ENCODE results near the gene SP6. TPM values are rescaled to one million over a fixed set of nuclear protein-coding genes. Genes with fewer than 3 reads are reported as not detected.

Gene SP6
- total RNA-seq, 1 donor from 2014 or later = 4.7 TPM

DNA sequence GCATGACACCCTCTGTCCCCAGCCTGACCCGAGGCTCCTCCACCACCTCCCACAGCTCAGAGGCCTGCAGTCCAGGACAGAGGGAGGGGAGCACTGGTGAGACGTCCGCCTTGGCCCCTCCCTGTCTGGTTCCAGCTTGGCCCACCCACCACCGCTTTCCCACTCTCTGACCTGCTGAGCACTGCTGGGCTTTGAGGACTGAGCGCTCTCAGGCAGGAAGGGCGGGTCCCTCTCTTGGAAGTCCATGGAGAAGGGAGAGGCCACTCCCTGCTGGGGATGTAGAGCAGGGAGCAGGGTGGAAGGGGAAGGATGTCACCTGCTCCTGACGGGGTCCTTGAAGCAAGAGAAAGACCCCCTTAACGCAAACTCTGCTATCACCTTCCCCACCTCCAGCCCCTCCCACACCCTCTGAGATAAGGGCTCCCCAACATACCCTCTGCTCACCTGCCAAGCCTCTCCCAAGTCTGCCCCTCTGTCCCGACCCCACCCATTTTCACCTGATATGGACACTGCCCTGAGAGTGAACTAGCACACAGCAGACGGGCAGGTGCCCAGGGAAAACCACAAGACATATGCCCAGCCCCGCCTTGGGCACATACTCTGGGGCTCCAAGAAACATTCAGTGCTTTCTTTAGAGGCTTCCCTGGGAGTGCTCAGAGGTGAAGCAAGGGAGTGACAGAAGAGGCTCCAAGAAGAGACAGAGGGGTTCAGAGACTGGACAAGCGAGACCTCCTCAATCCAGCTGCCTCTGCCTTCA, 30.8 kb downstream of the SP6 start:
- peaks cover 31% of the 10 kb centered on the region for H3K4me1 ChIP-seq
- intact Hi-C loops (cut with DNase I) = no loop called here
- ATAC-seq (peak; percentile 53 to 66), DNase-seq (peak; percentile 51)
- no peaks in the 10 kb centered on the region for H3K9me3 ChIP-seq
- peak overlapping the region; percentile 62 for H3K27ac ChIP-seq
- H3K36me3 ChIP-seq = peaks cover 63% of the 10 kb centered on the region
- H3K4me3 ChIP-seq = peak overlapping the region; percentile 65
- no peaks in the 10 kb centered on the region for H3K27me3 ChIP-seq (ENCODE audit: low read depth)
- TF ChIP-seq, protein P1, sequence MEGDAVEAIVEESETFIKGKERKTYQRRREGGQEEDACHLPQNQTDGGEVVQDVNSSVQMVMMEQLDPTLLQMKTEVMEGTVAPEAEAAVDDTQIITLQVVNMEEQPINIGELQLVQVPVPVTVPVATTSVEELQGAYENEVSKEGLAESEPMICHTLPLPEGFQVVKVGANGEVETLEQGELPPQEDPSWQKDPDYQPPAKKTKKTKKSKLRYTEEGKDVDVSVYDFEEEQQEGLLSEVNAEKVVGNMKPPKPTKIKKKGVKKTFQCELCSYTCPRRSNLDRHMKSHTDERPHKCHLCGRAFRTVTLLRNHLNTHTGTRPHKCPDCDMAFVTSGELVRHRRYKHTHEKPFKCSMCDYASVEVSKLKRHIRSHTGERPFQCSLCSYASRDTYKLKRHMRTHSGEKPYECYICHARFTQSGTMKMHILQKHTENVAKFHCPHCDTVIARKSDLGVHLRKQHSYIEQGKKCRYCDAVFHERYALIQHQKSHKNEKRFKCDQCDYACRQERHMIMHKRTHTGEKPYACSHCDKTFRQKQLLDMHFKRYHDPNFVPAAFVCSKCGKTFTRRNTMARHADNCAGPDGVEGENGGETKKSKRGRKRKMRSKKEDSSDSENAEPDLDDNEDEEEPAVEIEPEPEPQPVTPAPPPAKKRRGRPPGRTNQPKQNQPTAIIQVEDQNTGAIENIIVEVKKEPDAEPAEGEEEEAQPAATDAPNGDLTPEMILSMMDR (IDR thresholded peaks at IDR 0.05) = no peak

DNA sequence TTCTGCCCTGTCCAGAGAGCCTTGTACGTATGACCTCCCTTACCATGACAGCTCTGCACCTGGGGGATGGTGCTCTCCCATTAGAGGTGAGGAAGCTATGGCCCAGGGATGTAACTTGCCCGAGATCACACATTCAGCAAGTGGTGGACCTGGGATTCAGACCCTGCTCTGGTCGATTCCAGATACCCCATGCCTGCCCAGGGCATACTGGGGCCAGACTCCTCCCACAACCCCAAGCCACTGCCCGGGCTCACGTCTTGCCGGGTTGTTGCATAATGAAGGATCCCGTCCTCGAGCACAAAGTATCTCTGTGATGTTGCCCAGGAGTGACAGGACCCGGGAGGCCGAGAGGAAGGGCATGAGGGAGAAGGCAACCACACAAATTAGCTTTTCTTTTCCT, 31.5 kb downstream of the SP6 start:
- H3K27ac ChIP-seq = no peak overlapping the region
- intact Hi-C loops (cut with DNase I) = no loop called here
- no peaks in the 10 kb centered on the region for H3K27me3 ChIP-seq (ENCODE audit: low read depth)
- TF ChIP-seq, protein P1 (IDR thresholded peaks at IDR 0.05) = no peak
- ATAC-seq (no peak), DNase-seq (peak; percentile 28)
- peaks cover 31% of the 10 kb centered on the region for H3K4me1 ChIP-seq
- H3K4me3 ChIP-seq = no peak overlapping the region
- H3K9me3 ChIP-seq = no peaks in the 10 kb centered on the region
- peaks cover 64% of the 10 kb centered on the region for H3K36me3 ChIP-seq

DNA sequence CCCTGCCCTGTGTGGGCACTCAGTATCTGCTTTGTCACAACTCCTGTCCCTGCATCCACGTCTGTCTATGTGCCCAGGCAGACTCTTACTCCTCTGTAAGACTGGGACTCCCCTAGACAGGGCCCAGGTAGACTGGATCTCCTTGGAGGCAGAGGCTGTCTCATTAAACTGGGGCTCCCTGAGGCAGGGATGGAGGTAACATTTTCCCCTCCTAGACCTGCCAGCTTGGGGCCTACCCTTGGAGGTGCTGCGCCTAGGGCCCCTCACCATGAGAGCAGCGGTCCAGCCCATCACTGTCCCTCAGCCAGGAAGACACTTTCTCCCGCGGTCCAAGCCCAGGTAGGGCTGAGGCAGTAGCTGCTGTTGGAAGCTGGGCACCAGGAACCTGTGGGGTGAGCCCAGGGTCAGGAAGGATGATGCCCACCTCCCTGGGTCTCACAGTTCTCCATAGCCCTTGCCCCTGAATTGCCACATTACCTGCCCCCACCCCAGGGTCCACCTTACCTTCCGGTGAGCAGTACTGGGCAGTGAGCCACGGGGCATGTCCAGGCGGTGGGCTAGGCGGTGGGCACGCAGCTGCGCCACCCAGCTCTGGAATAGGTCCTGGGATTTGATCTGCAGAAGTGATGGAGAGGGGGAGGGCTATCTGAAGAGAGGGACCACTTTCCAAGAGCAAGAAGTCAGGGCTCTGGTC, 32.8 kb downstream of the SP6 start:
- DNase-seq (no peak), ATAC-seq (no peak)
- TF ChIP-seq, protein P1 (IDR thresholded peaks at IDR 0.05) = no peak
- peaks cover 31% of the 10 kb centered on the region for H3K4me1 ChIP-seq
- intact Hi-C loops (cut with DNase I) = no loop called here
- no peak overlapping the region for H3K27ac ChIP-seq
- H3K4me3 ChIP-seq = no peak overlapping the region
- H3K27me3 ChIP-seq (ENCODE audit: low read depth) = no peaks in the 10 kb centered on the region
- H3K9me3 ChIP-seq = no peaks in the 10 kb centered on the region
- H3K36me3 ChIP-seq = peaks cover 64% of the 10 kb centered on the region

DNA sequence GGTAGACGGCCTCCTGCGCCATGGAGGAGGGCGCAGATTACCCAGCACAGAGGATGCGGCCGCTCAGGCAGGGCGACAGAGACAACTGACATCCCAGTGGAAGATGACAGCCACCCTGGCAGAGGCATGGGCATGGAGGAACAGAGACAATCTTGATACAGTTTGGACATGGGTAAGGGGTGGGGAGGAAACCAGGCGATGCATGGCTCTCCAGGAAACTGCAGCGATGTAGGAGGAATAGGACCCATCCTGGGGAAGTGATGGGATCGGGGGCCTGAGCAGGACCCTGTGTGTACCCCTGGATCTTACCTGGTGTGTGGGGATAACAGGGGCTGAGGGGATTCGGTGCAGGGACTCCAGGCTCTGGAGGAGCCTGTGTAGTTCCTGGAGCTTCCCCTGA, 34.0 kb downstream of the SP6 start:
- intact Hi-C loops (cut with DNase I) = no loop called here
- H3K9me3 ChIP-seq = no peaks in the 10 kb centered on the region
- TF ChIP-seq, protein P1 (IDR thresholded peaks at IDR 0.05) = no peak
- DNase-seq (no peak), ATAC-seq (no peak)
- peaks cover 74% of the 10 kb centered on the region for H3K36me3 ChIP-seq
- H3K27ac ChIP-seq = no peak overlapping the region
- H3K27me3 ChIP-seq (ENCODE audit: low read depth) = no peaks in the 10 kb centered on the region
- no peak overlapping the region for H3K4me3 ChIP-seq
- peaks cover 22% of the 10 kb centered on the region for H3K4me1 ChIP-seq

DNA sequence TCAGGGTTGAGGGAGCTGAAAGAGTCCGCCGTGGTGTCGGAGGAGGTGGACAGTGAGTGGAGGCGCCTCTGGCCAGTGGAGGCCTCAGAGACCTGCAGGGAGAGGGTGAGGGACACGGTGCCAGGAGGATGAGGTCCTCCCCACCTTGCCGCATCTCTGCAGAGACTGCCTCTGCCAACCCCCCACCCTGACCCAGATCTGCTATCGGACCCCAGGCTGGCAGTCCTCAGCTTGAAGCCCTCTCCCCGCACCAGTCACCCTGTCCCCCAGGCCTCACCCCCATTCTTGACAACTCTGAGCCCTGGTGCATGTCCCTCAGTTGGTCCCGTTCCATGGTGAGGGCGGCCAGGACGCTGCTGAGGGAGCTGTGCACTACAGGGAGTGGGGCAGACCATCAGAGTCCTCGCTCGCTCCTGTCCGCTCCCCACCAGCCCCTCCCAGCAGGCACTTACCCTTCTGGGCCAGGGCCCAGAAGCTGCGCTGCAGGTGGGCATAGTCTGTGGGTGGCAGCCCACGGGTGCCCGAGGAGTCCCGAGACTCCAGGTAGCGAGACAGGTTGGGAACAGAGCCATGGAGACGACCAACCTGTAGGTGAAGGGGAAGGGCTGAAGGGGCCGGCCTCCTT, 34.7 kb downstream of the SP6 start:
- H3K4me1 ChIP-seq = peaks cover 14% of the 10 kb centered on the region
- DNase-seq (no peak), ATAC-seq (no peak)
- H3K27me3 ChIP-seq (ENCODE audit: low read depth) = no peaks in the 10 kb centered on the region
- no peak overlapping the region for H3K27ac ChIP-seq
- H3K36me3 ChIP-seq = peaks cover 81% of the 10 kb centered on the region
- H3K4me3 ChIP-seq = no peak overlapping the region
- H3K9me3 ChIP-seq = no peaks in the 10 kb centered on the region
- TF ChIP-seq, protein P1 (IDR thresholded peaks at IDR 0.05) = no peak
- intact Hi-C loops (cut with DNase I) = no loop called here
